Activated CD4-positive, alpha-beta T cell treated with anti-CD3 and anti-CD28 coated beads, Interleukin-2, Interleukin-4, amounts not matched to agents 100 ng/mL and 50 ng/mL, durations not matched to agents 16 hours and 8 hours (primary cell): ENCODE measurements around the gene ZYG11A.
"Not testable (repeated sequence)": the region's sequence is repeated elsewhere in the genome, so short reads cannot be mapped to it uniquely, and the experiment has no call there.

Experiments used
- DNase-seq: peaks from one replicate; pipeline ENCODE4 v3.0.0-alpha.2; 2020; ENCODE audit warnings: low spot score

Gene ZYG11A

DNA sequence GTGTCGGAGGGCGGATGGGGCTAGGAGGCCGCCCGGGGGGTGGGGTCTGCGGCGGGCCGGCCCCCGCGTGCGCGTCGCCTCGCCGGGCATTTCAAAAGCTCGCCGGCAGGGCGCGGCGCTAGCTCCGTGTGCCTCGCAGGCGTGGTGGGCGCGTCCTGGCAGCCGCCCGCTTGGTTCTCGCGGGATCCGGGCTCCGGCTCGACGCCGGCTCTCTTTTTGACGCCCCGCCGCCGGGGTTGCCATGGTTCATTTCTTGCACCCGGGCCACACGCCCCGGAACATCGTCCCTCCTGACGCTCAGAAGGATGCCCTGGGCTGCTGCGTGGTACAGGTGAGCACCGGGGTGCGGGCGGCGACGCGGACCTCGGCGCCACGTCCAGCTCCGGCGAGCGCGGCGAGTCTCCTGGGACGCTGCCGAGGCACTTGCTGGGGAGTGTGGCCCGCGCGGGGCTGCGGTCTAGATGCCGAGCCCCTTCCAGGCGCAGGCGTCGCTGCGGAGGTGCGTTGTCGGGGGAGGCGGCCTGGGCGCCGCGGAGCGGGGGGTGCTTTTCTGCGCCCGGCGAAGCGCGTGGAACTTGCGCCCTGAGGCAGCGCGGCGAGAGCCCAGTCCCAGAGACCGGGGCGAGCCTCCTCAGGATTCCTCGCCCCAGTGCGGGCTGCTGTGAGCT is at the start of gene ZYG11A:
Gene ZYG11A (plus strand): TSS at position 118 of the 668 bp plus-strand sequence. CDS start 124 bp downstream, at position 242.
- DNase-seq = peak; percentile 72

DNA sequence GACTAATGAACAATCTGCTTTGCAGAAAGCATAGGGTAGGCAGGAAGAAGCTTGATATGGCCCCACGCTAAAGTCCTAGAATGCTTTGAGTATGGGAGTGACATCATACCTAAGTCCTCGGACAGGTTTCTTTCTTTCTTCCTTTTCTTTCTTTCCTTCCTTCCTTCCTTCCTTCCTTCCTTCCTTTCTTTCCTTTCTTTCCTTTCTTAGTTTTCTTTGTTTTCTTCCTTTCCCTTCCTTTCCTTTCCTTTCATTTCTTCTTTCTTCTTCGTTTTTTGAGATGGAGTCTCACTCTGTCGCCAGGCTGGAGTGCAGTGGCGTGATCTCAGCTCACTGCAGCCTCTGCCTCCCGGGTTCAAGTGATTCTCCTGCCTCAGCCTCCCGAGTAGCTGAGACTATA is 48.8 kb upstream of the ZYG11A start:
- not testable (repeated sequence) for DNase-seq

DNA sequence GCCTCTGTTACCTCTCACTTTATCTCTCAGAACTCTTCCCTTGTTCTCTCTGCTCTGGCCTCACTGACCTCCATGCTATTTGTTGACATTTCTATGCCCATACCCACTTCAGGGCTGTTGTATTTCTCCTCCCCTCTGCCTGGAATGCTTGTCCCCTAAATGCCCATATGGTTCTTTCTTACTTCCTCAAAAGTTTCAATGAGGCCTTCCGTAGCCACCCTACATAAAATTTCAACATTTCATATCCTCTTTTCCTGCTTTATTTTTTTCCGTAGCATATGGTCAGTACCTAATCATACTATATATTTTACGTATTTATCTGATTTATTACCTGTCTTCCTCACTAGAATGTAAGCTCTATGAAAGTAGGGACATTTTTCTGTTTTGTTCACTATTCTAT is 47.1 kb upstream of the ZYG11A start:
- no peak for DNase-seq

DNA sequence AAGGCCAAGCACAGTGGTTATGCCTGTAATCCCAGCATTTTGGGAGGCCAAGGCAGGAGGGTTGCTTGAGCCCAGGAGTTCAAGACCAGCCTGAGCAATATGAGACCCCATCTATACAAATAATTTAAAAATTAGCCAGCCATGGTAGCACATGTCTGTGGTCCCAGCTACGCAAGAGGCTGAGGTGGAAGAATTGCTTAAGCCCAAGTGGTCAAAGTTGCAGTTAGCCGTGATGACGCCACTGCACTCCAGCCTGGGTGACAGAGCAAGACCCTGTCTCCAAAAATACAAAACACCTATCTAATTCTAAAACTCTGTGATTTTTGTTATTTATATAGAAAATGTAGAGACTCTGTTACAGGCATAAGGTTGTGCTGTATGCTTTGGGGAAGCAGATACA is 44.2 kb upstream of the ZYG11A start:
- DNase-seq = no peak

DNA sequence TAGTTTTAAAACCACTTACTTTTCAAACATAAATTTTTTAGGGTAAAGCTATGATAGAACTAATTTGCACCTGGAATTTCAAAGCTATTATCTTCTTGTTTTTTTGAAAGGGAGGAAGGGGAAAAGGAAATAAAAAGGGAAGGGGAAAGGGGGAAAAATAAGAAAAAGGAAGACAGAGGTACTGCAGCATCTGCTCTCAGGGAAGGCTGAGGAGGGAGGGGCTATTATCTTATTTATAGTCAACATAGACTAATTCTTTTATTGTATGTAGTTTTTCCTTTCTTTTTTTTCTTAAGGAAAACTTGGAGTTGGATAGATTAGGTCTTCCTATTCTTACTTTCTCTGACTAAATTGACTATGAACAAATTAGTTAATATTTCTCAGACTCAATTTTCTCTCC is 41.5 kb upstream of the ZYG11A start:
- no peak for DNase-seq

DNA sequence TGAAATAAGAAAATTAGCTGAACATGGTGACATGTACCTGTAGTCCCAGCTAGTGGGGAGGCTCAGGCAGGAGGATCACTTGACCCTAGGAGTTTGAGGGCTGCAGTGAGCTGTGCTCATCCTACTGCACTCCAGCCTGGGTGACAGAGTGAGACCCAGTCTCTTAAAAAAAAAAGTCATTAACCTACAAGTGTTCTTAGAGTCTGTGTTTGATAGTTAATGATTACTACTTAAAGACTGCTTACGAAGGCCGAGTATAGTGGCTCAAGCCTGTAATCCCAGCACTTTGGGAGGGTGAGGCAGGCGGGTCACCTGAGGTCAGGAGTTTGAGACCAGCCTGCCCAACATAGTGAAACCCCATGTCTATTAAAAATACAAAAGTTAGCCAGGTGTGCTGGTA is 38.5 kb upstream of the ZYG11A start:
- not testable (repeated sequence) for DNase-seq

DNA sequence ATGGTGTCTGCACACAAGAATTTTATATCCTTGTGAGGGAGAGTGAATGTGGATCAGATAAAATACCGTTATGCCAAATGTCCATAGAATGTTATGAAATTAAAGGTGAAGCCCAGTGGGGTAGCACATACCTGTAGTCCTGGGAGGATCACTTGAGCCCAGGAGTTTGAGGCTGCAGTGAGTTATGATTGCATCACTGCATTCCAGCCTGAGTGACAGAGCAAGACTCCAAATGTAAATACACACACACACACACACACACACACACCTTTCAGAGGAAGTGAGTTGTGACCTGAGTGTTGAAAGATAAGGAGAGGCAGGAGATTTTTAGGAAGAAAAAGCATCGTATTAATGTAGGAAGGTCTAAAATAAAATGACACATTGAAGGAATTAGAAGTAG is 28.1 kb upstream of the ZYG11A start:
- no peak for DNase-seq

DNA sequence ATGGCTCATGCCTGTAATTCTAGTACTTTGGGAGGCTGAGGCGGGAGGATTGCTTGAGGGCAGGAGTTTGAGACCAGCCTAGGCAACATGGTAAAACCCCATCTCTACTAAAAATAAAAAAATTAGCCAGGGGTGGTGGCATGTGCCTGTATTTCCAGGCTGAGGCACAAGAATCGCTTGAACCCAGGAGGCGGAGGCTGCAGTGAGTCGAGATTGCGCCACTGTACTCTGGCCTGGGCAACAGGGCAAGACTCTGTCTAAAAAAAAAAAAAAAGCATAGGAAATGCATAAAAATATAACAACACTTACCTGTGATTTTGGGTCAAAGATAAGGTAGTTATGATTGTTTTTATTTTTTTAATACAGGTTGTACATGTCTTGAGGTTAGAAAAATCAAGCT is 21.7 kb upstream of the ZYG11A start:
- not testable (repeated sequence) for DNase-seq

DNA sequence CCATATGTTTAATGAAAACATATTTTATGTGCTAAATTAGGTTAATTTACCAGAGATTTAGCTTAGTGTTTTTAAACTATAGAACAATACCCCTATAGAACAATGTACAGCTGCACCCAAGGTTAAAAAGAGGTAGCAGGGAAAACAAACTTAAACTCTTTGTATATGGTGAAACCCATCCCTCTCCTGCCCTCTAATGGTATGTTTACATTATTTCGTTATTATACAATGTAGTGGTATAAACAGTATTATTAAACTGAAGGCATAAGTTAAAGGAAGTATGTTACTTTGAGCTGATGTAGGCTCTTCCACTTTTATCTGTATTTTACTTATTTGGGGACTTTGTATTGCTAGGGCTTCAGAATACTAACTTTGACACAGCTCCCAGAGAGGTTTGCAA is 16.7 kb upstream of the ZYG11A start:
- DNase-seq = no peak

DNA sequence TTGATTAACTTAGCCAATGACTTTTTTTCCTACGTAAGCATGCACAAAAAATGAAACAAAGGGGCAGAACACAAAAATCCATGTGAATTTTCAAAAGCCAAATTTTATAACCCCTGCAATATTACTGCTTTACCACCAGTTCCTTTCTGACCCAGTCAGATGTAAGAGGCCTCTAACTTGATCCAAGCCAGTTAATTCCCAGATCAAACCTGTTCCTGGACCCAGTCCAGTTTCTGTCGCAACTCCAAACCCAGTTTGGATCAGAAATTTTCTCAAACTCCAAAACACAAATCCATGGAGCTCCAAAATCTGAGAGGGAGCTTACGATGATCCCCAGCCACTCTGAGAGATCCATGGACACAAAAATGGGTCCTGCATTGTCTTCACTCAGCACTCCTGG is 7.8 kb upstream of the ZYG11A start:
- no peak for DNase-seq

DNA sequence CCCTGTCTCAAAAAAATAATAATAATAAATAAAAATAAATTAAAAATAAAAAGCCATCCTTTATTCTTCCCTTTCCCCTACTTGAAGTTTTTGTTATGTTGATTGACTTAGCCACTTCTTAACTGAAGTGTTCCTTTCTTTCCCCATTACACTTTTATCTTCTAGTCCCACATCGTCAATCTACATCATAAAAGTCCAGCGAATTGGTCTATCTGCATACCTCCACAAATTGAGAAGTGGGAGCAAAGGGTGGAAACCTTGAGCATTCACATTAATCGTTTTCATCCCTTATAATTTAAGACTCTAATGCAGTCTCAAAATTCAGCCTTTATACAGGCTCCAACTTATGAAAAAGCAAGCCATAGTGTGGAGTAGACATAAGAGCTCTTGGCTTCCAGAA is 6.5 kb upstream of the ZYG11A start:
- DNase-seq = no peak

DNA sequence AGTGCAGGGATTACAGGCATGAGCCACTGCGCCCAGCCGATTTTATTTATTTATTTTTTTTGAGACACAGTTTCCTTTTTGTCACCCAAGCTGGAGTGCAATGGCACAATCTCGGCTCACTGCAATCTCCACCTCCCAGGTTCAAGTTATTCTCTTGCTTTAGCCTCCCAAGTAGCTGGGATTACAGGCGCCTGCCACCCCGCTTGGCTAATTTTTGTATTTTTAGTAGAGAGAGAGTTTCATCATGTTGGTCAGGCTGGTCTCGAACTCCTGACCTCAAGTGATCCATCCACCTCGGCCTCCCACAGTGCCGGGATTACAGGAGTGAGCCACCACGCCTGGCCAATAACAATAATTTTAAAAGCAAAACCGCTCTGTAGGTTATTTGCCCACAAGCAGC is 3.4 kb upstream of the ZYG11A start:
- DNase-seq = not testable (repeated sequence)

DNA sequence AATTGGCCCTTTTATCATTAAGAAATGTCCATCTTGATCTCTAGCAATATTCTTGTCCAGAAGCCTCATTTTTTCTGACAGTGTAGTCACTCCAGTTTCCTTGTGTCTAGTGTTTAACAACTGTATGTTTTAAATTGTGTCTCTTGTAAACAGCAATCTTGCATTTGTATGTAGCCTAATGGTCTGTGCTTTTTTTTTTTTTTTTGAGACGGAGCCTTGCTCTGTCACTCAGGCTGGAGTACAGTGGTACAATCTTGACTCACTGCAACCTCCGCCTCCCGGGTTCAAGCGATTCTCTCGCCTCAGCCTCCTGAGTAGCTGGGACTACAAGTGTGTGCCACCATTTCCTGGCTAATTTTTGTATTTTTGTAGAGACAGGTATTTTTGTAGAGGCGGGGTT is 2.6 kb downstream of the ZYG11A start:
- DNase-seq = not testable (repeated sequence)

DNA sequence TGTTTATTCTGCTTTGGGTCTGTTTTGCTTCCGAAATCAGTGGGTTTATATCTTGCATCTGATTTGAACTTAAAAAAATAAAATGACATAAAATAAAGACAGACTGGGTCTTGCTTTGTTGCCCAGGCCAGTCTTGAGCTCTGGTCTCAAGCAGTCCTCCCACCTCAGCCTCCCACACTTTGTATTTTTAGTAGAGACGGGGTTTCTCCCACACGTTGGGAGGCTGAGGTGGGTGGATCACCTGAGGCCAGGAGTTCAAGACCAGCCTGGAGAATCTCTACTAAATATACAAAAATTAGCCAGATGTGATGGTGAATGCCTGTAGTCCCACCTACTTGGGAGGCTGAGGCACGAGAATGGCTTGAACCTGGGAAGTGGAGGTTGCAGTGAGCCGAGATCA is 5.9 kb downstream of the ZYG11A start:
- no peak for DNase-seq

DNA sequence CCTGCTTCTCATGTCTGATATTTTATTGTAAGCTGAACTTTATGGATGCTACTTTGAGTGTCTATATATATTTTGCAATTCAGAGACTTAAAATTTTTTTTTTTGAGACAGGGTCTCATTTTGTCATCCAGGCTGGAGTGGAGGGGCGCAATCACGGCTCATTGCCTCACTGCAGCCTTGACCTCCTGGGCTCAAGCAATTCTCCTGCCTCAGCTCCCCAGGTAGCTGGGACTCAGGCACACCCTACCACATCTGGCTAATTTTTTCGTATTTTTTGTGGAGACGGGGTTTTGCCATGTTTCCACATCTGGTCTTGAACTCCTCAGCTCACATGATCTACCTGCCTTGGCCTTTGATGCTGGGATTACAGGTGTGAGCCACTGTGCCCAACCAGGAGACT is 8.4 kb downstream of the ZYG11A start:
- no peak for DNase-seq

DNA sequence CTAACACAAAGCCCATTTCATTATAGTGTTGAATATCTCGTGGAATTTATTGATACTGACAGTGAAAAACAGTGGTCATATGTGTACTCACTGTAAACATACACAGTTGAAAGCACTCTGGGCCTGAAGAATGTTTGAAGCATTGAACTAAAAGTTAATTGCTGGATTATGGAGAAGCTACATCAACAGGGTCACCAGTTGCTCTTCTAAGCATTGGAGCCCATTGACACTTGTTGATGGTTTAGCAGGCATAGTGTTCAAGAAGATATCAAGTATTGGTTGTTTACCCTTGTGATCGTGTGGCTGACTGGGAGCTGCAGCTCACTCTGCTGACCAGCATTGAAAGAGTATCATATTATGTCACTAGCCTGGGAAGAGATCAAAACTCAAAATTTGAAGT is 10.3 kb downstream of the ZYG11A start:
- no peak for DNase-seq

DNA sequence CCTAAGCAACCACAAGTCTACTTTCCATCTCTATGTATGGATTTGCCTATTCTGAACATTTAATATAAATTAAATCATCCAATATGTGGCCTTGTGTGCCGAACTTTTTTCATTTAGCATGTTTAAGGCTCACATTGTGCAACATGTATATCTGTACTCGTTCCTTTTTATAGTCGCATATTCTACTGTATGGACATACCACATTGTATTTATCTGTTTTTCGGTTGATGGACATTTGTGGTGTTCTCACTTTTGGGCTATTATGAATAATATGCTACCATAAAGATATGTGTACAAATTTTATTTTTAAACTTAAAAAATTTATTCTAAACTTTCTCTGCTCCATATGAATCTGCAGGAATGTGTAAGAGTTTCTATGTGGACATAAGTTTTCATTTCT is 13.0 kb downstream of the ZYG11A start:
- DNase-seq = no peak

DNA sequence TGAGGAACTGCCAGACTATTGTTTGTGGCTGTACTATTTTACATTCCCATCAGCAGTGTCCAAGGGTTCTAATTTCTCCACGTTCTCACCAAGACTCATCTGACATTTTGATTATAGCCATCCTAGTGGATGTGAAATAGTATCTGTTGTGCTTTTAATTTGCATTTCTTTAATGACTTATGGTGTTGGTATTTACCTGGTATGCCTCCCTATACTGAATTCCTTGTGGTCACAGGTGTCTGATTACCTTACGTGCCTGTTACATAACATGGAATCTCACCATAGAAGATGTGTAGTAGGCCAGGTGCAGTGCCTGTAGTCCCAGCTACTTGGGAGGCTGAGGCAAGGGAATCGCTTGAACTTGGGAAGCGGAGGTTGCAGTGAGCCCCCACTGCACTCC is 13.5 kb downstream of the ZYG11A start:
- no peak for DNase-seq

DNA sequence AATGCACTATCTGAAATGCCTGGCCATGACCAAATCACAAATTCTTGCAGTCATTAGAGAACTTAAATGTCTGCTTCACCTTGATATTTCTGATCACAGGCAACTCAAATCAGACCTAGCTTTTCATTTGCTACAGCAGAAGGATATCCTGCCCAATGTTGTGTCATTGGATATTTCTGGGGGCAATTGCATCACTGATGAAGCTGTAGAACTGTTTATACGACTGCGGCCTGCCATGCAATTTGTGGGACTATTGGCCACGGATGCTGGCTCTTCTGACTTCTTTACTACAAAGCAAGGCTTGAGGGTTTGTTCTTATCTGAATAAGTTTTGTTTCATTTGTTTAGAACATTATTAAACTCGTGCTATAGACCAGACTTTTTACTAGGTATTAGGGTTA is 14.9 kb downstream of the ZYG11A start:
- no peak for DNase-seq

DNA sequence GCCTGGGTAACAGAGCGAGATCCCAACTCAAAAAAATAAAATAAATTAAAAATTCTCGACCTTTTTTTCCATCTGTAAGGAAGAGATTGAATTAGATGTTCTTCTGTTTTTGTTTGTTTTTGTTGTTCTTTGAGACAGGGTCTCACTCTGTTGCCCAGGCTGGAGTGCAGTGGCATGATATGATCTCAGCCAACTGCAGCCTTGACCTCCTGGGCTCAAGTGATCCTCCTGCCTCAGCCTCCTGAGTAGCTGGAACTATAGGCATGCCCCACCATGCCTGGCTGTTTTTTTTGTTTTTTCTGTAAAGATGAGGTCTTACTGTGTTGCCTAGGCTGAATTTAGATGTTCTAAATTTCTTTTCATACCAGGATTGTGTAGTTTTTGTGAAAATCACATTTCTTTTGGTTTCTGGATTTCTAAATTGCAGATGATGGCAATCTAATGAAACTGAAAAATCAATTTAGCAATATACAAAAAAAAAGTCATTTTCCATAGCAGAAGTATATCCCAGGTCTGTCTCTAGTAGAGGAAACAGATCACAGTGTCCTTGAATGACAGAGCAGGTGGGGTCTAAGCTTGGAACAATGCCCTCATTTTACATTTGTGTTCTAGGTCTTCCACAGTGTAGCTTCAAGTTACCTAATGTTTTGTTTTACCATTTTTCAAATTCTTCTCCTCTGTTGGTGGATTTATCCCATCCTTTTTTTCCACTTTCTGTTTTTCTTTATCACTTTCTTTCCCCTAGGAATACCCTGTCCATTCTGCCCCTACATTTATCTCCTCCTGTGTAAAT is 20.3 kb downstream of the ZYG11A start:
- DNase-seq = no peak

DNA sequence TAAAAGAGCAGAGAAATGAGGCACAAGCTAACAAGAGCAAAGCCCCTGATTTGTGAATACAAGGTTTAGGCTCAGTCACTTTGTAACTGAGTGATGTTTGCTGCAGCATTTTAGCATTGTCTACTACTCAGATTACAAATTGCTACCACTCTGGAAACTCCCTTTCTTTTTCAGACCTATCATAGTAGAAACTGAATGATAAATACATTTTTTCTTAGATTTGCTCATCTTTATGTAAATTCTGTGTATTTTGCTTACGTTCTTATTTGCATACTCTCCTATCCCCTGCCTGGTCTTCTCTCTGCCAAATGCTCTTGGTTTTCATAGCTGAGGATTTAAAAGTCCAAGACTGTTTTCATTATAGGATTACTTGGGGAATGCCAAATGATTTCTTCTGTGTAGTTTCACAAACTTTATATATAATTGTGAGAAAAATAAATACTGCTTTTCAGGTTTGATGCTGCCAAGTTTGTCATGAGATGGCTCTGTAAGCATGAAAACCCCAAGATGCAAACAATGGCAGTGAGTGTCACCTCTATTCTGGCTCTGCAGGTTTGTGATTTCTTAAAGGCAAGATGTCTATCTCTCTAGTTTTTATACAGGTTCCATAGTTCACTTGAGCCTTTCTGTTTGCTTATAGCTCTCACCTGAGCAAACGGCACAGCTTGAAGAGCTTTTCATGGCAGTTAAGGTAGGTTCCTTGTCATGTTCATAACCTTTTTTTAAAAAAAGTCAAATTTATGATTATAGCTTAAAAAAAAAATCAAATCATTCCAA is 24.7 kb downstream of the ZYG11A start:
- peak; percentile 57 for DNase-seq

DNA sequence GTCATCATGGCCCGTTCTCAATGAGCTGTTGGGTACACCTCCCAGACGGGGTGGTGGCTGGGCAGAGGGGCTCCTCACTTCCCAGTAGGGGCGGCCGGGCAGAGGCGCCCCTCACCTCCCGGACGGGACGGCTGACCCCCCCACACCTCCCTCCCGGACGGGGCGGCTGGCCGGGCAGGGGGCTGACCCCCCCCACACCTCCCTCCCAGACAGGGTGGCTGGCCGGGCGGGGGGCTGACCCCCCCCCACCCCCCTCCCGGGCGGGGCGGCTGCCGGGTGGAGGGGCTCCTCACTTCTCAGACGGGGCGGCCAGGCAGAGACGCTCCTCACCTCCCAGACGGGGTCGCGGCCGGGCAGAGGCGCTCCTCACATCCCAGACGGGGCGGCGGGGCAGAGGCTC is 27.2 kb downstream of the ZYG11A start:
- not testable (repeated sequence) for DNase-seq

DNA sequence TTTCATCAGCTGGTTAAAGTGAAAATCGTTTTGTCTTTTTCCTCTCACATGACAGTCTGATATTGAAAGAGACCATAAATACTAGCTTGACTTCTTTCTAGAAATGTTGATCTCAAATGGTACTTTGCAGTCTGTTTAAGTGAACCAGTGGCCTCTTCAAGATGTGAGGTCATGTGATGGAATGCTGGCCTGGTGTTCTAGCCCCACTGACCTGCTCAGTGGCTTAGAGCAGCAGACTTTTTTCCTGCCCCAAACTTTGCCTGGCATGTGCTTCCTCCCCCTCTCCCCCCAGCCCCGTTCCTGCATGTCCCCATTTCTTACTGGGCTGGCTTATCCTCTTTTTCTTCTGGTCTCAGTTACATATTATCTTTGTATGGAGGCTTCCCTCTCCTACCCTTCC is 34.3 kb downstream of the ZYG11A start:
- no peak for DNase-seq
